ENCODE results near the gene ZNF280C. TPM values are rescaled to one million over a fixed set of nuclear protein-coding genes. Genes with fewer than 3 reads are reported as not detected.
"Not testable (repeated sequence)": the region's sequence is repeated elsewhere in the genome, so short reads cannot be mapped to it uniquely, and the experiment has no call there.

ZNF280C gene
- total and polyA plus RNA-seq, 8 donors, result 0.61 to 17.5 (median 2.3) TPM

GRCh38 chrX:130285069-130285620, 16.4 kb upstream of the ZNF280C start:
- DNase-seq, result no peak
- no peak for TF ChIP-seq POLR2A (IDR thresholded peaks at IDR 0.05)
- TF ChIP-seq POLR2AphosphoS5 (IDR thresholded peaks at IDR 0.05), result no peak
- no peak for TF ChIP-seq CTCF (IDR thresholded peaks at IDR 0.05)
- no peak for TF ChIP-seq EP300 (IDR thresholded peaks at IDR 0.05)
- Histone ChIP-seq H3K4me3 (no peak overlapping the region), H3K36me3 (no peaks in the 10 kb centered on the region), H3K4me1 (no peaks in the 10 kb centered on the region), H3K27ac (no peak overlapping the region), H3K9me3 (no peaks in the 10 kb centered on the region), H3K27me3 (no peaks in the 10 kb centered on the region)
- whole genome bisulfite sequencing, 5 donors, result 78 to 100% (median 83%) methylated on average over 3 of the region's 3 CpGs
- intact Hi-C loops (cut with DNase I; ENCODE audit: low total_unique reads), result no loop called here

GRCh38 chrX:130282151-130282550, 13.5 kb upstream of the ZNF280C start:
- TF ChIP-seq EP300 (IDR thresholded peaks at IDR 0.05) (no peak), CTCF (IDR thresholded peaks at IDR 0.05) (no peak), POLR2A (IDR thresholded peaks at IDR 0.05) (no peak), POLR2AphosphoS5 (IDR thresholded peaks at IDR 0.05) (no peak)
- Histone ChIP-seq H3K27me3 (no peaks in the 10 kb centered on the region), H3K36me3 (no peaks in the 10 kb centered on the region), H3K4me1 (no peaks in the 10 kb centered on the region), H3K4me3 (no peak overlapping the region), H3K9me3 (no peaks in the 10 kb centered on the region), H3K27ac (no peak overlapping the region)
- no peak for DNase-seq
- intact Hi-C loops (cut with DNase I; ENCODE audit: low total_unique reads), result no loop called here
- WGBS, 5 donors, result 79 to 94% (median 84%) methylated on average over 3 of the region's 3 CpGs

- no peak overlapping the region for H3K4me3 ChIP-seq
- H3K27ac ChIP-seq, result no peak overlapping the region
- 43 to 71% (median 62%) methylated on average over 3 of the region's 3 CpGs for WGBS, 5 donors
- no peak for DNase-seq
- H3K9me3 ChIP-seq, result no peaks in the 10 kb centered on the region
- no peaks in the 10 kb centered on the region for H3K36me3 ChIP-seq
- no peaks in the 10 kb centered on the region for H3K27me3 ChIP-seq
- no peaks in the 10 kb centered on the region for H3K4me1 ChIP-seq
- intact Hi-C loops (cut with DNase I; ENCODE audit: low total_unique reads), result no loop called here
- no peak for TF ChIP-seq CTCF (IDR thresholded peaks at IDR 0.05)
- TF ChIP-seq EP300 (IDR thresholded peaks at IDR 0.05), result no peak
- no peak for TF ChIP-seq POLR2AphosphoS5 (IDR thresholded peaks at IDR 0.05)
- no peak for TF ChIP-seq POLR2A (IDR thresholded peaks at IDR 0.05)
These were observed 12.2 kb upstream of the ZNF280C start for GRCh38 chrX:130280901-130281300.

GRCh38 chrX:130272253-130272652, 3.6 kb upstream of the ZNF280C start:
- 66 to 85% (median 83%) methylated on average over 2 of the region's 2 CpGs for WGBS, 5 donors
- H3K36me3 ChIP-seq; DNase-seq; H3K27ac ChIP-seq; H3K4me1 ChIP-seq; intact Hi-C loops (cut with DNase I; ENCODE audit: low total_unique reads); H3K27me3 ChIP-seq; H3K9me3 ChIP-seq; H3K4me3 ChIP-seq: not testable (repeated sequence)

- H3K27me3 ChIP-seq; H3K27ac ChIP-seq; H3K4me3 ChIP-seq; DNase-seq; H3K36me3 ChIP-seq; intact Hi-C loops (cut with DNase I; ENCODE audit: low total_unique reads); H3K9me3 ChIP-seq; H3K4me1 ChIP-seq: not testable (repeated sequence)
- 95 to 98% (median 96%) methylated on average over 12 of the region's 12 CpGs for WGBS, 5 donors
These were observed 692 bp upstream of the ZNF280C start for GRCh38 chrX:130269391-130269790.
